Glomerular visceral epithelial cell (primary cell): Measurements from ENCODE around the gene SIGLEC5.
"Not testable (repeated sequence)": the region's sequence is repeated elsewhere in the genome, so short reads cannot be mapped to it uniquely, and the experiment has no call there.

Source experiments
- DNase-seq: peaks from one replicate; pipeline ENCODE4 v3.0.0-alpha.2; 2016; ENCODE audit errors: extremely low spot score

Gene SIGLEC5

GRCh38 chr19:51630315-51630714 lies at the start of gene SIGLEC5:
Gene SIGLEC5, minus strand, starts transcription at chr19:51630401. Its CDS starts 66 bp downstream, at chr19:51630335.
- not testable (repeated sequence) for DNase-seq

GRCh38 chr19:51676566-51677083 lies 46.4 kb upstream of the SIGLEC5 start:
- no peak for DNase-seq

- DNase-seq, result peak; percentile 21
Observed at GRCh38 chr19:51675911-51676565, 45.8 kb upstream of the SIGLEC5 start.

GRCh38 chr19:51668216-51668615 lies 38.0 kb upstream of the SIGLEC5 start:
- DNase-seq, result no peak

GRCh38 chr19:51664997-51665396 lies 34.8 kb upstream of the SIGLEC5 start:
- DNase-seq, result no peak

- DNase-seq, result no peak
Observed at GRCh38 chr19:51664131-51664530, 33.9 kb upstream of the SIGLEC5 start.

- DNase-seq, result no peak
Observed at GRCh38 chr19:51663650-51664049, 33.4 kb upstream of the SIGLEC5 start.

- peak; percentile 52 for DNase-seq
Observed at GRCh38 chr19:51660975-51661600, 30.9 kb upstream of the SIGLEC5 start.

GRCh38 chr19:51654783-51655182 lies 24.6 kb upstream of the SIGLEC5 start:
- DNase-seq, result no peak

- DNase-seq, result no peak
Observed at GRCh38 chr19:51653162-51653561, 23.0 kb upstream of the SIGLEC5 start.

GRCh38 chr19:51652266-51652665 lies 22.1 kb upstream of the SIGLEC5 start:
- no peak for DNase-seq

GRCh38 chr19:51651216-51651846 lies 21.1 kb upstream of the SIGLEC5 start:
- no peak for DNase-seq

- DNase-seq, result no peak
Observed at GRCh38 chr19:51647318-51647717, 17.1 kb upstream of the SIGLEC5 start.

- not testable (repeated sequence) for DNase-seq
Observed at GRCh38 chr19:51646730-51647129, 16.5 kb upstream of the SIGLEC5 start, which contains the start of gene SIGLEC14. Gene SIGLEC14, minus strand, starts transcription at chr19:51646825. Its CDS starts 66 bp downstream, at chr19:51646759.

GRCh38 chr19:51644636-51645271 lies 14.6 kb upstream of the SIGLEC5 start:
- no peak for DNase-seq

- DNase-seq, result no peak
Observed at GRCh38 chr19:51641648-51642047, 11.4 kb upstream of the SIGLEC5 start.

- no peak for DNase-seq
Observed at GRCh38 chr19:51640386-51640785, 10.2 kb upstream of the SIGLEC5 start.

- no peak for DNase-seq
Observed at GRCh38 chr19:51639916-51640315, 9.7 kb upstream of the SIGLEC5 start.

- peak; percentile 22 for DNase-seq
Observed at GRCh38 chr19:51637362-51637978, 7.3 kb upstream of the SIGLEC5 start.

- DNase-seq, result no peak
Observed at GRCh38 chr19:51632126-51632525, 1.9 kb upstream of the SIGLEC5 start.

- DNase-seq, result no peak
Observed at GRCh38 chr19:51628153-51628939, 1.9 kb downstream of the SIGLEC5 start.
